ENCODE data around the gene PRKACA. TPM values are rescaled to one million over a fixed set of nuclear protein-coding genes. Genes with fewer than 3 reads are reported as not detected.

The PRKACA gene
- total RNA-seq, 4 donors from 2014 or later = 31.5 to 56.1 (median 45.1) TPM

DNA sequence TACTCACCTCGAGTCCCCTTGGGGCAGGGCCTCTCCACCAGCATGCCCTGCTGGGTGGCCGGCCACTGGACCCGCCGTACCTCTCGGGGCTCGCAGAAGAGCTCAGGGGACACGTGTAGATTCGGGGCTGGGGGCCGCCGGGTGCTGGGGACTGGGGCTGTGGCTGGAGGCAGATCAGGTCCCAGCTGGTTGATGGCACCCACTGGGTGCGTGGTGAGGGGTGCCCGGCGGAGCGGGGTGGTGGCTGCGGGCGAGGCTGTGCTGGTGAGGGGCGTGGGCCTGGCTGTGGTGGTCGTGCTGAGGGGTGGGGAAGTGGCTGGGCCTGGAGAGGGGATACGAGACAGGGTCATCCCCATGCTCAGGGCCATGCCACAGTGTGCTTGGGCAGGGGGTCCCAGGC, 43.7 kb upstream of the PRKACA start:
- ATAC-seq (ENCODE audit: low FRiP score) (no peak), DNase-seq (ENCODE audit: low spot score) (no peak)
- TF ChIP-seq CTCF (IDR thresholded peaks at IDR 0.05) = no peak

DNA sequence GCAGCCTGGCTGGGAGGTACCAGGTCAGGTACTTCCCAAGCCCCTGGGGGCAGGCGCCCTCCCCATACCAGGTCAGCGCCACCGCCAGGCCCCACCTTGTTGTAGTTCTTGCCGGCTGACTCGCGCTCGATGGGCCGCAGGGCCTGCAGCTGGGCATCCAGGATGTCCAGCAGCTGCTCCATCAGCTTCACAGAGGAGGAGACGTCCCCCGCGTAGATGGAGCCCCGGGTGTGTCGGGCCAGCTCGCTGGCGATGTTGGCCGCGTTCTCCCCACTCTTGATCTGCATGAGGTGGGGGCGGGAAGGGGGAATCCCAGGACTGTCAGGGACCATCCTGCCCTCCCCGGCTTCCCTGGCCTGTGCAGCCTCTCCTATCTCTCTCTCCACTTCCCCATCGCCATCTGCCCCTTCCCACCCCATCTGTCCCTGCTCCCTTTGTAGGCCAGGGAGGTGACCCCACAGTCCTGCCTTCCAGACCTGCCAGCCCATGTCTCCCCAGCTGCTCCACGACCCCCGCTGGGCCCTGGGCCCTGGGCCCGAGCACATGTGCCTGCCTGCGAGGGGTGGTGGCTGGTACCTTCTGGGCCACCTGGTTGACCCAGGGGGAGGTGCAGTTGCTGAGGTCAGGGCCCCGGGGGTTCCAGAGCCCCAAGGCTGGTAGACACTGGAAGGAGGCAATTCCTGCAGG, 42.6 kb upstream of the PRKACA start:
- TF ChIP-seq CTCF (IDR thresholded peaks at IDR 0.05) = no peak
- ATAC-seq (ENCODE audit: low FRiP score) (no peak), DNase-seq (ENCODE audit: low spot score) (no peak)

DNA sequence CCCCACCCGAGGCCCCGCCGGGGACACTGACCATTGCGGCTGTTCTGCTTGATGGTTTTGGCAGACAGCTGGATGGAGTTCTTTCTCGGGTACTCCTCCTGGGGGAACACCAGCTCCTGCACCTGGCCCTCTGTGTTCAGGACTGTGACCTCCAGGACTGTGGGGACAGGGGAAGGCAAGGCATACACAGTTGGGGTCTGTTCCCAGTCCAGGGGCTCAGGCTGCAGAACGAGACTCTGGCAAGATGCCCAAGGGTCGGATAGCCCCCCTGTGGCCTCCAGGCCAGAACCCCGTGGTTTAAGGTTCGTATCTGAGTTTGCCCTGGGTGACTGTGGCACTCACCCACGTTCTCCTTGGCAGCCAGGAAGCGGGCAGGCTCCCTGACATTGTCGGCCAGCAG, 41.5 kb upstream of the PRKACA start:
- ATAC-seq (ENCODE audit: low FRiP score) = no peak
- no peak for TF ChIP-seq CTCF (IDR thresholded peaks at IDR 0.05)
- DNase-seq (ENCODE audit: low spot score) = no peak

DNA sequence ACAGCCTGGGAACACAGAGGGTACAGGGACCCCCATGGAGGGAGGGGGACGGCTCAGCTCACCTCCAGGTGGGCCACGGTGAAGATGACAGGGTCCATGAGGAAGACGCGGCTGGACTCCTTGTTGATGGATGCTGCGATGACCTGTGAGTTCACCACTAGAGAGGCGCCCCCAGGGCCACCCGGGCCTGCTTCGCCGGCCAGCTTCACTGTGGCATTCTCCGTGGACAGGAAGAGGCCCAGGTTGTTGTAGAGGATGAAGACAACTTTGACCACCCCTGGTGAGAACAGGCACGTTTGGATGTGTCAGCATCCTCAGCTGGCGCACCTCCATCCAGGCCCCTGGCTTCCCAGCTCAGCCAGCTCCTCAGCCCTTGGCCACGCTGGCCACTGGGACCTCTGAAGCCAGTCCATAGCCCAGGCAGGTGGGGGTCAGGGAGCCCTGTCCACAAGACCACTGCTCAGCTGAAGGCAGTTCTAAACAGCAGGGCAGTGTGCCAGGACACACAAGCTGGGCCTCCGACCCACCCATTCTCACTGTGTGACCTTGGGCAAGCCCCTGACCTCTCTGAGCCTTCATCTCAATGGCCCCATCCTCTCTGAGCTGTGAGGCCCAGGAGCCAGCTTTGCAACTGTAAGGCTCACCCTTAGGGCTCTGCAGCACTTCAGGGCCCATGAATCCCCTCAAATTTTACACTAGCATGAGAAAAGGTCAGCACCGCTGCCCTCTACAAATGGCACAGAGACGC, 40.9 kb upstream of the PRKACA start:
- no peak for ATAC-seq (ENCODE audit: low FRiP score)
- no peak for DNase-seq (ENCODE audit: low spot score)
- TF ChIP-seq CTCF (IDR thresholded peaks at IDR 0.05) = no peak

DNA sequence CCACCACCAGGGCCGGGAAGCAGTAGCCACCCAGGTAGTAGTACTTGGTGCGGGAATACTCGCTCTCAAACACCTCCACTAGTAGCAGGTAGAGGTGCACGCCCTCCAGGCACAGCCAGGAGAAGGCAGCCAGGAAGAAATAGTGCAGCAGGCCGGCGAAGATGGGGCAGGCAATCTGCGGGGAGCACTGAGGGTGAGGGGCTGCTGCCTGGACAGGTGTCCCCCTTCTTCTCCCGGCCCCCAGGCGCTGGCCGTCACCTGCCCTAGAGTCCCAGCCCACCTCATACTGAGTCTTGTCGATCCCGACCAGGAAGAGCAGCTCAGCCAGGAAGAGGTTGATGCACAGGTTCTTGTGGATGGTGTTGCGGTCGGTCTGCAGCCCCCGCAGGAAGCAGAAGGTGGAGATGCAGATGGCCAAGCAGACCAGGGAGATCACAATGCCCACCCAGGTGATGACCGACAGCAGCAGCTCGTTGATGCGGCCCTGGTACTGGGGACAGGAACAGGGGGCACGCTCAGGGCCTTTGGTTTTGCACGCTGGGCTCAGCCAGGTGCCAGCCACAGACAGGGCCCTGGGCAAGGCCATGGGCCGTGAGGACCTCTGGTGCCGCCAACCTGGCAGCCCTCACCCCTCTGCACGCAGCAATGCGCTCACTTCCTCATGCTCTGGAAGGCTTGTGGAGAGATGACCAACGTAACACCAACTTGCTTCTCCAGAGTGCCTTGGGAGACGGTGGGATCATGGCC, 39.6 kb upstream of the PRKACA start:
- TF ChIP-seq CTCF (IDR thresholded peaks at IDR 0.05) = no peak
- ATAC-seq (ENCODE audit: low FRiP score) = no peak
- no peak for DNase-seq (ENCODE audit: low spot score)

- ATAC-seq (ENCODE audit: low FRiP score) (no peak), DNase-seq (ENCODE audit: low spot score) (no peak)
- TF ChIP-seq CTCF (IDR thresholded peaks at IDR 0.05) = no peak
Measured at GRCh38 chr19:14156122-14156521, 38.6 kb upstream of the PRKACA start.
